K562 (cell line): ENCODE measurements around the gene SCYL1. TPM values are rescaled to one million over a fixed set of nuclear protein-coding genes. Genes with fewer than 3 reads are reported as not detected.

Experiments
- ATF7 ChIP-seq: fragments of 450-650 bp; IDR thresholded peaks from 2 replicates; pipeline ENCODE4 v1.7.1; 2014; ENCODE audit warnings: mild to moderate bottlenecking, moderate library complexity
- BRF1 ChIP-seq: IDR thresholded peaks from 3 replicates; pipeline ENCODE4 v1.6.1; 2011; ENCODE audit warnings: borderline replicate concordance, mild to moderate bottlenecking; ENCODE audit not compliant: insufficient read length; ENCODE audit errors: extremely low read depth
- CHD1 ChIP-seq: fragments of 200-600 bp; sonication (generic); IDR thresholded peaks from one replicate; pipeline ENCODE4 v1.6.1; 2012; ENCODE audit warnings: mild to moderate bottlenecking, moderate library complexity, low read length, inconsistent platforms
- CREB1 ChIP-seq, 2 experiments: sonication (generic) in 1 of 2; formaldehyde crosslinking in 1 of 2; IDR thresholded peaks; 2 replicates each; pipeline versions ENCODE4 v1.6.1 to v1.8.0; 2012 to 2022; ENCODE audit warnings: inconsistent platforms in 1 of 2, mild to moderate bottlenecking in 1 of 2, missing genetic modification reagents in 1 of 2, moderate library complexity in 1 of 2
- CXXC5 ChIP-seq: fragments of 250-450 bp; sonication (Bioruptor Pico); IDR thresholded peaks from 2 replicates; pipeline ENCODE4 v1.8.0; 2022; ENCODE audit warnings: inconsistent platforms, mild to moderate bottlenecking, moderate library complexity
- GMEB1 ChIP-seq: fragments of 250-450 bp; sonication (Bioruptor Pico); IDR thresholded peaks from 2 replicates; pipeline ENCODE4 v1.4.0; 2020; ENCODE audit warnings: mild to moderate bottlenecking
- HDAC8 ChIP-seq: fragments of 450-650 bp; IDR thresholded peaks from 2 replicates; pipeline ENCODE4 v1.6.1; 2016; ENCODE audit warnings: mild to moderate bottlenecking, missing genetic modification characterization, moderate library complexity, missing compliant biosample characterization
- MCM7 ChIP-seq, 2 experiments: fragments of 450-650 bp; IDR thresholded peaks; 2 replicates each; pipeline ENCODE4 v1.6.1; 2016 to 2018
- NBN ChIP-seq: fragments of 450-650 bp; IDR thresholded peaks from 2 replicates; pipeline ENCODE4 v1.6.1; 2016; ENCODE audit warnings: low read depth, mild to moderate bottlenecking
- PHF20 ChIP-seq: fragments of 450-650 bp; IDR thresholded peaks from 2 replicates; pipeline ENCODE4 v1.6.1; 2018; ENCODE audit not compliant: partially characterized antibody
- PHF21A ChIP-seq: fragments of 450-650 bp; IDR thresholded peaks from 2 replicates; pipeline ENCODE4 v1.6.1; 2017; ENCODE audit warnings: low read depth, borderline replicate concordance
- PML ChIP-seq: IDR thresholded peaks from 2 replicates; pipeline ENCODE4 v1.6.1; 2012; ENCODE audit warnings: low read length, inconsistent platforms
- RBM25 ChIP-seq: fragments of 200-400 bp; formaldehyde crosslinking; IDR thresholded peaks from 2 replicates; pipeline ENCODE4 v1.6.1; 2018; ENCODE audit warnings: low read length, low read depth, moderate library complexity; ENCODE audit not compliant: severe bottlenecking
- SREBF1 ChIP-seq: fragments of 150-350 bp; IDR thresholded peaks from 2 replicates; pipeline ENCODE4 v1.6.1; 2014; ENCODE audit warnings: antibody characterized with exemption, low read depth, low read length, borderline replicate concordance
- TCF3 ChIP-seq: sonication (generic); formaldehyde crosslinking; IDR thresholded peaks from 2 replicates; pipeline ENCODE4 v1.4.0; 2020; ENCODE audit warnings: mild to moderate bottlenecking, missing genetic modification reagents
- USF1 ChIP-seq: sonication (generic); formaldehyde crosslinking; IDR thresholded peaks from 2 replicates; pipeline ENCODE4 v1.9.0; 2022; ENCODE audit warnings: mild to moderate bottlenecking, missing genetic modification reagents
- ZNF507 ChIP-seq: conservative IDR thresholded peaks from 2 replicates; pipeline ENCODE4 v1.6.1; 2017; ENCODE audit warnings: missing genetic modification characterization, missing compliant biosample characterization
- ZSCAN29 ChIP-seq: fragments of 450-650 bp; IDR thresholded peaks from 2 replicates; pipeline ENCODE4 v1.6.1; 2017
- polyA plus RNA-seq, 8 experiments: library from polyadenylated mRNA; depleted of rRNA in 4 of 8; stranded (reverse) in 5 of 8; unstranded in 3 of 8; fragments of >200 nt; fragmentation: Nextera tagmentation in 2 of 8; fragmentation: Illumina TruSeq in 1 of 8; extraction: Ambion mirVana in 2 of 8; extraction: Trizol in 1 of 8; gene quantifications; 2 replicates each; pipeline versions ENCODE4 v1.2.1 to v1.2.3, GENCODE V29; 2011 to 2014; ENCODE audit warnings: inconsistent platforms in 1 of 8, missing spikeins in 1 of 8
- total RNA-seq, 7 experiments: library from RNA; depleted of rRNA in 6 of 7; stranded (reverse); fragments of >200 nt in 6 of 7; fragmentation: Illumina TruSeq in 2 of 7; extraction: Trizol in 2 of 7; gene quantifications; 2 replicates each; pipeline versions ENCODE4 v1.2.1 to v1.2.3, GENCODE V29; 2011 to 2021; ENCODE audit warnings: low replicate concordance in 1 of 7
- TF ChIP-seq, protein P1 (sequence below): fragments of 250-450 bp; sonication (Bioruptor Pico); IDR thresholded peaks from 2 replicates; pipeline ENCODE4 v1.4.0; 2020; ENCODE audit warnings: mild to moderate bottlenecking, moderate library complexity
- TF ChIP-seq, protein P2 (sequence below): sonication (generic); formaldehyde crosslinking; IDR thresholded peaks from 2 replicates; pipeline ENCODE4 v1.8.0; 2022; ENCODE audit warnings: mild to moderate bottlenecking, low read depth, missing genetic modification reagents

Gene SCYL1
- total and polyA plus RNA-seq, 9 of the 15 experiments (the other 6 are each of a cell fraction or from before 2014, with no cell fraction given): 1.9 to 145 (median 57.6) TPM

DNA sequence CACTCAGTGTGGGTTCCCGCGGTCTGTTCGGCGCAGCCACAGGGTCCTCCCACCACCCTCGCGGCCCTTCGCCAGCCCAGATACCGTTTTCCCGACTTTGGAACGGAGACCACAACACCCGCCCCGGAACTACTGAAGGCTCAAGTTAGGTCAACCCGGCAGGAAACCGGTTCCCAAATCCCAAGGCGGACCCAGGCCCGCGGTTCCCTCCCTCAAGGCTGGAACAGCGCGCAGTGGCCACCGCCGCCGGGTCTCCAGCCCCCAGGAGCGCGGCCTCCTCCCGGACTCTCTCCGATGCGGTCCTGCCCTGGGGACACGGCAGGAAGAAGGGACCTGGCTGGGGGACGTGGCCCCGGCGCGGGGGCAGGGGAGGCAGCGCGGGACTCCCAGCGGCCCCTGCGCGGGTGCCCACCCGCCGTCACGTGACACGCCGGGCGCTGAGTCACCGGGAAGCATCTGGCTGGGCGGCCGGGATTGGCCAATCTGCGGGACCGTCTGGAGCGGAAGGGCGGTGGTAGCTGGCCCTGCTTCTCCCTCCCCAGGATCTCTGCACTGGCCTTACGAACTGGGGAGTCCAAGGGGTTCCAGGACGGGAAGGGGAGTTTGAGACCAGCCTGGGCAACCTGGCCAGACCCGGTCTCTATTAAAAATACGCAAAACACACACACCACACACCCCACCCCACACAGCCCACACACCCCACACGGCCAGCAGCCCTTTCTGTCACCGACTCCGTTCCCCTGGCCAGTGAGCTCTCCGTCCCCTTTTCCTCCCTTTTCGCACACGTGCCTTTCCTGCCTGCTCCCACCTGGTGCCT is 47.5 kb upstream of the SCYL1 start (continued):
- TF ChIP-seq, protein P1, sequence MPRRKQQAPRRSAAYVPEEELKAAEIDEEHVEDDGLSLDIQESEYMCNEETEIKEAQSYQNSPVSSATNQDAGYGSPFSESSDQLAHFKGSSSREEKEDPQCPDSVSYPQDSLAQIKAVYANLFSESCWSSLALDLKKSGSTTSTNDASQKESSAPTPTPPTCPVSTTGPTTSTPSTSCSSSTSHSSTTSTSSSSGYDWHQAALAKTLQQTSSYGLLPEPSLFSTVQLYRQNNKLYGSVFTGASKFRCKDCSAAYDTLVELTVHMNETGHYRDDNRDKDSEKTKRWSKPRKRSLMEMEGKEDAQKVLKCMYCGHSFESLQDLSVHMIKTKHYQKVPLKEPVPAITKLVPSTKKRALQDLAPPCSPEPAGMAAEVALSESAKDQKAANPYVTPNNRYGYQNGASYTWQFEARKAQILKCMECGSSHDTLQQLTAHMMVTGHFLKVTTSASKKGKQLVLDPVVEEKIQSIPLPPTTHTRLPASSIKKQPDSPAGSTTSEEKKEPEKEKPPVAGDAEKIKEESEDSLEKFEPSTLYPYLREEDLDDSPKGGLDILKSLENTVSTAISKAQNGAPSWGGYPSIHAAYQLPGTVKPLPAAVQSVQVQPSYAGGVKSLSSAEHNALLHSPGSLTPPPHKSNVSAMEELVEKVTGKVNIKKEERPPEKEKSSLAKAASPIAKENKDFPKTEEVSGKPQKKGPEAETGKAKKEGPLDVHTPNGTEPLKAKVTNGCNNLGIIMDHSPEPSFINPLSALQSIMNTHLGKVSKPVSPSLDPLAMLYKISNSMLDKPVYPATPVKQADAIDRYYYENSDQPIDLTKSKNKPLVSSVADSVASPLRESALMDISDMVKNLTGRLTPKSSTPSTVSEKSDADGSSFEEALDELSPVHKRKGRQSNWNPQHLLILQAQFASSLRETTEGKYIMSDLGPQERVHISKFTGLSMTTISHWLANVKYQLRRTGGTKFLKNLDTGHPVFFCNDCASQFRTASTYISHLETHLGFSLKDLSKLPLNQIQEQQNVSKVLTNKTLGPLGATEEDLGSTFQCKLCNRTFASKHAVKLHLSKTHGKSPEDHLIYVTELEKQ (CRISPR knock-in tag): no peak
- TF ChIP-seq USF1 (CRISPR knock-in tag) (peak; percentile 98), MCM7 (IDR thresholded peaks at IDR 0.05) (no peak), ATF7 (peak; percentile 90), BRF1 (no peak), CHD1 (peak; percentile 66), CXXC5 (CRISPR knock-in tag) (peak; percentile 92), PHF21A (peak; percentile 10; the same call in 1 of the 2 replicates), PML (peak; percentile 66), SREBF1 (0 out of 2 replicates have a peak, but pooled peaks have one; percentile 36), PHF20 (peak; percentile 11), HDAC8 (tag) (no peak), GMEB1 (peak; percentile 59), ZSCAN29 (0 out of 2 replicates have a peak, but pooled peaks have one; percentile 54), RBM25 (peak; percentile 7), NBN (peak; percentile 87; the same call in 1 of the 2 replicates), TCF3 (CRISPR knock-in tag) (peak; percentile 75), ZNF507 (tag) (no peak), CREB1 (IDR thresholded peaks at IDR 0.05) (peak; percentile 49; the same call in 1 of the 2 replicates), CREB1 (CRISPR knock-in tag; IDR thresholded peaks at IDR 0.05) (peak; percentile 57; the same call in 1 of the 2 replicates)
- TF ChIP-seq, protein P2, sequence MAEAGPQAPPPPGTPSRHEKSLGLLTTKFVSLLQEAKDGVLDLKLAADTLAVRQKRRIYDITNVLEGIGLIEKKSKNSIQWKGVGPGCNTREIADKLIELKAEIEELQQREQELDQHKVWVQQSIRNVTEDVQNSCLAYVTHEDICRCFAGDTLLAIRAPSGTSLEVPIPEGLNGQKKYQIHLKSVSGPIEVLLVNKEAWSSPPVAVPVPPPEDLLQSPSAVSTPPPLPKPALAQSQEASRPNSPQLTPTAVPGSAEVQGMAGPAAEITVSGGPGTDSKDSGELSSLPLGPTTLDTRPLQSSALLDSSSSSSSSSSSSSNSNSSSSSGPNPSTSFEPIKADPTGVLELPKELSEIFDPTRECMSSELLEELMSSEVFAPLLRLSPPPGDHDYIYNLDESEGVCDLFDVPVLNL (CRISPR knock-in tag): no peak
